ENCODE data around the gene AFF3.

DNA sequence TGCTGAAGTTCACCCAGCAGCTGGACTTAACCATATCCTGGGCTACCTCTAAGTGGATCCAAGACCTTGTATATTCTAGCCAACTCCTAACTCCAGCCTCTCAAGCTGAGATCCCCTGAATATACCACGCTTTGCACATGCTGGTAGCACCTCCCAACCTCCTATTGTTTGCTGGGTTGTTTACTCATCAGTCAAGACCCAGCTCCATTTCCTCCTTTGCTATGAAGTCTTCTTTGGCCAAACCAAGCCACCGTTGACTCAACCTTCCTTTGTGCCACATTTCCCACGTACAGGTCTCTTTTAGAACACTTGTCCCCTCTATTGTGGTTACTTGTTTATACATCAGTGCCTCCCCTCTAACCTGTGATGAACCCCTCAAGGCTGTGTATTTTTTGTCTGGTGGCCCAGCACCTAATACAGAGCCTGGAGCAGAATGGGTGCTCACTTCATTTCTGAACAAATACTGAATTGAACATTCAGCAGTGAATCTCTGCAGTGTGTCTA, 384.7 kb downstream of the AFF3 start:
- TF ChIP-seq CTCF (IDR thresholded peaks at IDR 0.05; ENCODE audit: low read depth, low read length), result no peak
- no peak for TF ChIP-seq EZH2phosphoT487 (IDR thresholded peaks at IDR 0.05; ENCODE audit: low read depth)
